GM19452 (cell line): Measurements from ENCODE around the gene HES3.

Experiments used
- ATAC-seq: cut with Tn5 transposase; IDR thresholded peaks from one replicate; pipeline ENCODE4 v1.9.1; 2021; ENCODE audit not compliant: unreplicated experiment

The HES3 gene

GRCh38 chr1:6243993-6244392 is at the start of gene HES3:
Gene HES3, plus strand, starts transcription at chr1:6244179. Its CDS starts 187 bp downstream, at chr1:6244366.
- no peak for ATAC-seq

- ATAC-seq: no peak
Observed at GRCh38 chr1:6197746-6198427, 46.1 kb upstream of the HES3 start.

- peak; percentile 22 for ATAC-seq
Observed at GRCh38 chr1:6198646-6199297, 45.2 kb upstream of the HES3 start.

- peak; percentile 96 for ATAC-seq
Observed at GRCh38 chr1:6199298-6200187, 44.4 kb upstream of the HES3 start, which contains the start of gene RPL22. Gene RPL22, minus strand, starts transcription at chr1:6199595. Its CDS starts 22 bp downstream, at chr1:6199573.

GRCh38 chr1:6200188-6200809 is 43.7 kb upstream of the HES3 start:
- ATAC-seq: no peak

- no peak for ATAC-seq
Observed at GRCh38 chr1:6202256-6202655, 41.7 kb upstream of the HES3 start.

- no peak for ATAC-seq
Observed at GRCh38 chr1:6205849-6206519, 38.0 kb upstream of the HES3 start, which contains the start of gene RNF207. Gene RNF207, plus strand, starts transcription at chr1:6206119. Its CDS starts 417 bp downstream, at chr1:6206536.

- no peak for ATAC-seq
Observed at GRCh38 chr1:6206520-6206855, 37.5 kb upstream of the HES3 start.

- no peak for ATAC-seq
Observed at GRCh38 chr1:6207075-6207885, 36.7 kb upstream of the HES3 start.

- no peak for ATAC-seq
Observed at GRCh38 chr1:6207921-6208320, 36.1 kb upstream of the HES3 start.

- ATAC-seq: no peak
Observed at GRCh38 chr1:6208723-6209660, 35.0 kb upstream of the HES3 start.

GRCh38 chr1:6209661-6210580 is 34.1 kb upstream of the HES3 start:
- no peak for ATAC-seq

GRCh38 chr1:6210591-6211355 is 33.2 kb upstream of the HES3 start:
- no peak for ATAC-seq

GRCh38 chr1:6211731-6212130 is 32.2 kb upstream of the HES3 start:
- ATAC-seq: no peak

GRCh38 chr1:6212193-6212959 is 31.6 kb upstream of the HES3 start:
- no peak for ATAC-seq
